HEK293 (cell line): ENCODE data around the gene SMAGP.
A peak's percentile ranks its signal among the peaks of the same experiment; 100 is the strongest.

ENCODE experiments used
- CTCF ChIA-PET: fragments of 350-600 bp; formaldehyde crosslinking; extraction: SDS; loops from one replicate; lab custom pipeline; 2021; ENCODE audit warnings: antibody characterized with exemption; lab: Yijun Ruan, JAX
- POLR2A ChIA-PET: fragments of 300-600 bp; formaldehyde crosslinking; extraction: SDS; loops from one replicate; lab custom pipeline; 2020; ENCODE audit warnings: antibody characterized with exemption, inconsistent platforms; lab: Yijun Ruan, JAX
- H3K27ac ChIP-seq: fragments of 200-500 bp; sonication (Bioruptor generic); 2 replicates; pipeline ENCODE4 v1.5.1; 2014; ENCODE audit warnings: low read depth, low read length, control low read depth, inconsistent platforms; ENCODE audit errors: extremely low read depth
- H3K36me3 ChIP-seq, 2 experiments: fragments of 200-500 bp in 1 of 2; sonication (Bioruptor generic) in 1 of 2; 1 replicate in 1 of 2; 2 replicates in 1 of 2; pipeline ENCODE4 v1.5.1; 2014 to 2017; ENCODE audit warnings: inconsistent platforms in 2 of 2, low read length in 2 of 2; ENCODE audit not compliant: control insufficient read depth in 2 of 2, insufficient read depth in 1 of 2
- H3K4me1 ChIP-seq: fragments of 200-500 bp; sonication (Bioruptor generic); 2 replicates; pipeline ENCODE4 v1.5.1; 2014; ENCODE audit warnings: mild to moderate bottlenecking, low read length, inconsistent platforms; ENCODE audit not compliant: control insufficient read depth, insufficient read depth
- H3K4me3 ChIP-seq: 2 replicates; pipeline ENCODE4 v1.5.1; 2011; ENCODE audit warnings: low read depth, mild to moderate bottlenecking, control low read depth, low read length, moderate library complexity
- H3K9me3 ChIP-seq: fragments of 200-500 bp; sonication (Bioruptor generic); 2 replicates; pipeline ENCODE4 v1.5.1; 2014; ENCODE audit warnings: low read depth, low read length, inconsistent platforms; ENCODE audit not compliant: control insufficient read depth, insufficient read depth
- GLIS2 ChIP-seq: fragments of 450-650 bp; formaldehyde crosslinking; IDR thresholded peaks from 2 replicates; pipeline ENCODE4 v1.5.1; 2016; ENCODE audit warnings: missing biosample characterization, missing genetic modification characterization
- KLF8 ChIP-seq: fragments of 450-650 bp; formaldehyde crosslinking; IDR thresholded peaks from 2 replicates; pipeline ENCODE4 v1.5.1; 2016; ENCODE audit warnings: missing biosample characterization, missing genetic modification characterization
- KLF9 ChIP-seq: fragments of 450-650 bp; formaldehyde crosslinking; IDR thresholded peaks from 2 replicates; pipeline ENCODE4 v1.5.1; 2016; ENCODE audit warnings: missing biosample characterization, missing genetic modification characterization, low read depth
- PRDM10 ChIP-seq: fragments of 450-650 bp; formaldehyde crosslinking; IDR thresholded peaks from 2 replicates; pipeline ENCODE4 v1.5.1; 2016; ENCODE audit warnings: missing biosample characterization, missing genetic modification characterization
- PRDM2 ChIP-seq: fragments of 450-650 bp; formaldehyde crosslinking; IDR thresholded peaks from 2 replicates; pipeline ENCODE4 v1.5.1; 2016; ENCODE audit warnings: missing biosample characterization, missing genetic modification characterization, borderline replicate concordance
- SALL2 ChIP-seq: fragments of 450-650 bp; formaldehyde crosslinking; IDR thresholded peaks from 2 replicates; pipeline ENCODE4 v1.5.0; 2017; ENCODE audit warnings: missing biosample characterization, mild to moderate bottlenecking, missing genetic modification characterization, borderline replicate concordance
- SP3 ChIP-seq: fragments of 450-650 bp; formaldehyde crosslinking; IDR thresholded peaks from 2 replicates; pipeline ENCODE4 v1.5.1; 2016; ENCODE audit warnings: missing biosample characterization, missing genetic modification characterization
- TCF7L2 ChIP-seq: IDR thresholded peaks from 2 replicates; pipeline ENCODE4 v1.6.1; 2011; ENCODE audit warnings: low read depth, mild to moderate bottlenecking, inconsistent platforms, low read length, moderate library complexity, borderline replicate concordance
- ZFP37 ChIP-seq: fragments of 450-650 bp; formaldehyde crosslinking; IDR thresholded peaks from 2 replicates; pipeline ENCODE4 v1.5.1; 2016; ENCODE audit warnings: missing biosample characterization, missing genetic modification characterization
- ZNF10 ChIP-seq: fragments of 450-650 bp; formaldehyde crosslinking; IDR thresholded peaks from 2 replicates; pipeline ENCODE4 v1.5.1; 2017; ENCODE audit warnings: missing biosample characterization, missing genetic modification characterization
- ZNF112 ChIP-seq: fragments of 450-650 bp; formaldehyde crosslinking; IDR thresholded peaks from 2 replicates; pipeline ENCODE4 v1.5.0; 2017; ENCODE audit warnings: missing biosample characterization, missing genetic modification characterization
- ZNF157 ChIP-seq: fragments of 450-650 bp; formaldehyde crosslinking; IDR thresholded peaks from 2 replicates; pipeline ENCODE4 v1.5.1; 2016; ENCODE audit warnings: missing biosample characterization, missing genetic modification characterization
- ZNF341 ChIP-seq: fragments of 450-650 bp; formaldehyde crosslinking; IDR thresholded peaks from 2 replicates; pipeline ENCODE4; 2016; ENCODE audit warnings: low read depth, missing biosample characterization, missing genetic modification characterization
- ZNF48 ChIP-seq: fragments of 450-650 bp; formaldehyde crosslinking; IDR thresholded peaks from 2 replicates; pipeline ENCODE4 v1.5.1; 2016; ENCODE audit warnings: missing biosample characterization, missing genetic modification characterization
- ZNF571 ChIP-seq: fragments of 450-650 bp; formaldehyde crosslinking; IDR thresholded peaks from 2 replicates; pipeline ENCODE4 v1.5.0; 2017; ENCODE audit warnings: missing biosample characterization, missing genetic modification characterization
- ZNF585B ChIP-seq: fragments of 450-650 bp; formaldehyde crosslinking; IDR thresholded peaks from 2 replicates; pipeline ENCODE4 v1.5.1; 2016; ENCODE audit warnings: missing biosample characterization, missing genetic modification characterization
- ZNF610 ChIP-seq: fragments of 450-650 bp; formaldehyde crosslinking; IDR thresholded peaks from 2 replicates; pipeline ENCODE4 v1.5.1; 2016; ENCODE audit warnings: missing biosample characterization, missing genetic modification characterization, borderline replicate concordance
- ZNF776 ChIP-seq: fragments of 450-650 bp; formaldehyde crosslinking; IDR thresholded peaks from 2 replicates; pipeline ENCODE4 v1.5.0; 2017; ENCODE audit warnings: missing biosample characterization, missing genetic modification characterization, borderline replicate concordance
- TF ChIP-seq, protein P1 (sequence below): fragments of 450-650 bp; formaldehyde crosslinking; IDR thresholded peaks from 2 replicates; pipeline ENCODE4 v1.5.1; 2016; ENCODE audit warnings: missing biosample characterization, missing genetic modification characterization
- TF ChIP-seq, protein P2 (sequence below): fragments of 450-650 bp; formaldehyde crosslinking; IDR thresholded peaks from 2 replicates; pipeline ENCODE4 v1.5.1; 2017; ENCODE audit warnings: missing biosample characterization, missing genetic modification characterization
- TF ChIP-seq, protein P3 (sequence below): fragments of 450-650 bp; formaldehyde crosslinking; IDR thresholded peaks from 2 replicates; pipeline ENCODE4 v1.5.1; 2017; ENCODE audit warnings: missing biosample characterization, missing genetic modification characterization

Gene SMAGP

DNA sequence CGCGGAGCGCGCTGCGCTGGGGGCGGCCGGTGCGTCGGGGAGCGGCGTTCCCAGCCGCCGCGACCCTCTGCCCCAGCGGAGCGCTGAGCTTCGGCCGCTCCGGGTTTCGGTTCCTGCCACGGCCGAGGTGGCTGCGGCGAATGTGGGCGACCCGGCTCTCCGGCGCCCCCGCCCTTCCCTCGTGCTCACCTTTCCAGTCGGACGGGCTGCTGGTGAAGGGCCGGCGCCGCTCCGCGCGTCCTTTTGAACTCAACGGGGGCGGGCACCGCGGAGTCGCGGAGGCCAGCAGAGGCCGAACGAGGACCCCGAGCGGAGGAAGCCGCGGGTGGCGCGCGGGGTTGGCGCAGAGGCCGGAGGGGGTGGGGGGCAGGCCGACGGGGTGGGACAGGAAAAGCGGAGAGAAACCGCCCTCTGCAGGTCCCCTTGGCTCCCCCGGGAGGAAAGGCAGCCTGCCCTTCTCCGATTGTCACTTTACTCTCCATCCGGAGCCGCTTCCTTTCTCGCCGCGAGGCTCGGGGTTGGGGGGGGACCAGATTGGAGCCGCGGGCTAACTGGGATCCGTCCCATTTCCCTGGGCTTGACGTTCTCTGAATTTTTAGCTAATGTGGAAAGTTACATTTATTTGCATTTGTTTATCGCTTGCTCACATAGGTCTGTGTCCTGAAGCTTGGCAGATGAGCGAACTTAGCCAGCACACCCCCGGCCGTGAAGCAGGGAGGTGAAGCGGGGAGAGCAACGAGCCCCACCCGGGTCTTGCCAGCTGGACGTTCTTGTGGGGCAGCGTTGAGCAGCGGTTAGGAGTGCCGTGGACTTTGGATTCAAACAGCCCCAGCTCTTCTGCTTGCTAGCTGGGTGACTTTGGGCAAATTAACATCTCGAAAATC is at the start of gene SMAGP:
Gene SMAGP (minus strand): TSS at position 349 of the 884 bp plus-strand sequence. CDS start 1,137 bp downstream, outside the sequence.
- no peaks in the 10 kb centered on the region for H3K36me3 ChIP-seq
- H3K4me3 ChIP-seq = peak within 1 kb of the TSS; percentile 68
- H3K4me1 ChIP-seq = no peaks in the 10 kb centered on the region
- POLR2A ChIA-PET = interaction anchor here (0.6 to 0.8 kb wide), 2 partner anchors 12 to 187 kb away, joined by 3 to 6 read pairs; partner anchors contain the start of gene CSRNP2
- no peaks in the 10 kb centered on the region for H3K9me3 ChIP-seq
- H3K27ac ChIP-seq = peak within 1 kb of the TSS; percentile 50; the same call in 1 of the 2 replicates
- CTCF ChIA-PET = interaction anchor here (0.6 to 1.5 kb wide), 8 partner anchors 9 to 409 kb away, joined by 3 to 10 read pairs (median 4); no protein-coding TSS in a partner anchor
- TF ChIP-seq KLF8 (tag by site-specific recombination) = peak; percentile 68; the same call in 1 of the 2 replicates
- TF ChIP-seq, protein P1, sequence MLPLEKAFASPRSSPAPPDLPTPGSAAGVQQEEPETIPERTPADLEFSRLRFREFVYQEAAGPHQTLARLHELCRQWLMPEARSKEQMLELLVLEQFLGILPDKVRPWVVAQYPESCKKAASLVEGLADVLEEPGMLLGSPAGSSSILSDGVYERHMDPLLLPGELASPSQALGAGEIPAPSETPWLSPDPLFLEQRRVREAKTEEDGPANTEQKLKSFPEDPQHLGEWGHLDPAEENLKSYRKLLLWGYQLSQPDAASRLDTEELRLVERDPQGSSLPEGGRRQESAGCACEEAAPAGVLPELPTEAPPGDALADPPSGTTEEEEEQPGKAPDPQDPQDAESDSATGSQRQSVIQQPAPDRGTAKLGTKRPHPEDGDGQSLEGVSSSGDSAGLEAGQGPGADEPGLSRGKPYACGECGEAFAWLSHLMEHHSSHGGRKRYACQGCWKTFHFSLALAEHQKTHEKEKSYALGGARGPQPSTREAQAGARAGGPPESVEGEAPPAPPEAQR (tag by site-specific recombination) = no peak
- TF ChIP-seq SALL2 (tag by site-specific recombination) = no peak
- no peak for TF ChIP-seq ZNF585B (tag by site-specific recombination)
- peak; percentile 60; the same call in 1 of the 2 replicates for TF ChIP-seq ZNF610 (tag by site-specific recombination)
- peak; percentile 45; the same call in 1 of the 2 replicates for TF ChIP-seq TCF7L2
- peak; percentile 77 for TF ChIP-seq GLIS2 (tag by site-specific recombination)
- TF ChIP-seq PRDM10 (tag by site-specific recombination) = peak; percentile 96
- TF ChIP-seq ZNF112 = no peak
- no peak for TF ChIP-seq ZNF776 (tag by site-specific recombination)
- TF ChIP-seq ZNF10 (tag by site-specific recombination) = peak; percentile 27; the same call in 1 of the 2 replicates
- no peak for TF ChIP-seq ZFP37 (tag by site-specific recombination)
- TF ChIP-seq, protein P2, sequence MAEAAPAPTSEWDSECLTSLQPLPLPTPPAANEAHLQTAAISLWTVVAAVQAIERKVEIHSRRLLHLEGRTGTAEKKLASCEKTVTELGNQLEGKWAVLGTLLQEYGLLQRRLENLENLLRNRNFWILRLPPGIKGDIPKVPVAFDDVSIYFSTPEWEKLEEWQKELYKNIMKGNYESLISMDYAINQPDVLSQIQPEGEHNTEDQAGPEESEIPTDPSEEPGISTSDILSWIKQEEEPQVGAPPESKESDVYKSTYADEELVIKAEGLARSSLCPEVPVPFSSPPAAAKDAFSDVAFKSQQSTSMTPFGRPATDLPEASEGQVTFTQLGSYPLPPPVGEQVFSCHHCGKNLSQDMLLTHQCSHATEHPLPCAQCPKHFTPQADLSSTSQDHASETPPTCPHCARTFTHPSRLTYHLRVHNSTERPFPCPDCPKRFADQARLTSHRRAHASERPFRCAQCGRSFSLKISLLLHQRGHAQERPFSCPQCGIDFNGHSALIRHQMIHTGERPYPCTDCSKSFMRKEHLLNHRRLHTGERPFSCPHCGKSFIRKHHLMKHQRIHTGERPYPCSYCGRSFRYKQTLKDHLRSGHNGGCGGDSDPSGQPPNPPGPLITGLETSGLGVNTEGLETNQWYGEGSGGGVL (tag by site-specific recombination) = peak; percentile 60
- TF ChIP-seq ZNF341 (tag by site-specific recombination) = peak; percentile 88
- peak; percentile 67 for TF ChIP-seq SP3
- no peak for TF ChIP-seq ZNF48 (tag by site-specific recombination)
- no peak for TF ChIP-seq ZNF571
- TF ChIP-seq ZNF157 (tag by site-specific recombination) = no peak
- TF ChIP-seq KLF9 (tag by site-specific recombination) = 0 out of 2 replicates have a peak, but pooled peaks have one; percentile 34
- TF ChIP-seq, protein P3, sequence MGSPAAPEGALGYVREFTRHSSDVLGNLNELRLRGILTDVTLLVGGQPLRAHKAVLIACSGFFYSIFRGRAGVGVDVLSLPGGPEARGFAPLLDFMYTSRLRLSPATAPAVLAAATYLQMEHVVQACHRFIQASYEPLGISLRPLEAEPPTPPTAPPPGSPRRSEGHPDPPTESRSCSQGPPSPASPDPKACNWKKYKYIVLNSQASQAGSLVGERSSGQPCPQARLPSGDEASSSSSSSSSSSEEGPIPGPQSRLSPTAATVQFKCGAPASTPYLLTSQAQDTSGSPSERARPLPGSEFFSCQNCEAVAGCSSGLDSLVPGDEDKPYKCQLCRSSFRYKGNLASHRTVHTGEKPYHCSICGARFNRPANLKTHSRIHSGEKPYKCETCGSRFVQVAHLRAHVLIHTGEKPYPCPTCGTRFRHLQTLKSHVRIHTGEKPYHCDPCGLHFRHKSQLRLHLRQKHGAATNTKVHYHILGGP = no peak
- no peak for TF ChIP-seq PRDM2 (tag by site-specific recombination)
